Medulla oblongata (tissue), 1 donor: ENCODE measurements around the gene TFR2.

Source experiments
- DNase-seq: peaks from one replicate; pipeline ENCODE4 v3.0.0-alpha.2; 2015; ENCODE audit errors: extremely low spot score

TFR2 gene

GRCh38 chr7:100654908-100655831 is 13.8 kb upstream of the TFR2 start:
- DNase-seq = no peak

- DNase-seq = no peak
Observed at GRCh38 chr7:100649826-100650565, 8.6 kb upstream of the TFR2 start.

- no peak for DNase-seq
Observed at GRCh38 chr7:100642534-100642907, 1.2 kb upstream of the TFR2 start.

GRCh38 chr7:100641860-100642533 is 645 bp upstream of the TFR2 start:
- no peak for DNase-seq

GRCh38 chr7:100640517-100641440 is 573 bp downstream of the TFR2 start:
- DNase-seq = no peak

GRCh38 chr7:100639995-100640516 is 1.3 kb downstream of the TFR2 start:
- DNase-seq = no peak

GRCh38 chr7:100632951-100633717 is 8.2 kb downstream of the TFR2 start:
- no peak for DNase-seq

GRCh38 chr7:100630066-100630465 is 11.3 kb downstream of the TFR2 start:
- DNase-seq = no peak

- no peak for DNase-seq
Observed at GRCh38 chr7:100629117-100629716, 12.1 kb downstream of the TFR2 start.

- DNase-seq = no peak
Observed at GRCh38 chr7:100627238-100627549, 14.2 kb downstream of the TFR2 start.

- no peak for DNase-seq
Observed at GRCh38 chr7:100626530-100627237, 14.7 kb downstream of the TFR2 start.

GRCh38 chr7:100626055-100626454 is 15.3 kb downstream of the TFR2 start:
- no peak for DNase-seq

- no peak for DNase-seq
Observed at GRCh38 chr7:100623951-100624824, 17.2 kb downstream of the TFR2 start.

GRCh38 chr7:100621554-100621953 is 19.8 kb downstream of the TFR2 start:
- no peak for DNase-seq

- no peak for DNase-seq
Observed at GRCh38 chr7:100620804-100621203, 20.5 kb downstream of the TFR2 start.

- DNase-seq = no peak
Observed at GRCh38 chr7:100620239-100620638, 21.1 kb downstream of the TFR2 start.

GRCh38 chr7:100614308-100614861 is 27.0 kb downstream of the TFR2 start:
- DNase-seq = no peak
